GM12891 (cell line): ENCODE data around the gene NPVF.

ENCODE experiments used
- POLR2A ChIP-seq: IDR thresholded peaks from 2 replicates; pipeline ENCODE4 v1.6.1; 2011; ENCODE audit warnings: low read depth, low read length, control low read depth
- POLR2AphosphoS5 ChIP-seq: IDR thresholded peaks from 2 replicates; pipeline ENCODE4 v1.6.1; 2011; ENCODE audit warnings: low read depth, low read length, control low read depth
- TAF1 ChIP-seq: IDR thresholded peaks from 2 replicates; pipeline ENCODE4 v1.6.1; 2011; ENCODE audit warnings: low read depth, low read length, control low read depth

DNA sequence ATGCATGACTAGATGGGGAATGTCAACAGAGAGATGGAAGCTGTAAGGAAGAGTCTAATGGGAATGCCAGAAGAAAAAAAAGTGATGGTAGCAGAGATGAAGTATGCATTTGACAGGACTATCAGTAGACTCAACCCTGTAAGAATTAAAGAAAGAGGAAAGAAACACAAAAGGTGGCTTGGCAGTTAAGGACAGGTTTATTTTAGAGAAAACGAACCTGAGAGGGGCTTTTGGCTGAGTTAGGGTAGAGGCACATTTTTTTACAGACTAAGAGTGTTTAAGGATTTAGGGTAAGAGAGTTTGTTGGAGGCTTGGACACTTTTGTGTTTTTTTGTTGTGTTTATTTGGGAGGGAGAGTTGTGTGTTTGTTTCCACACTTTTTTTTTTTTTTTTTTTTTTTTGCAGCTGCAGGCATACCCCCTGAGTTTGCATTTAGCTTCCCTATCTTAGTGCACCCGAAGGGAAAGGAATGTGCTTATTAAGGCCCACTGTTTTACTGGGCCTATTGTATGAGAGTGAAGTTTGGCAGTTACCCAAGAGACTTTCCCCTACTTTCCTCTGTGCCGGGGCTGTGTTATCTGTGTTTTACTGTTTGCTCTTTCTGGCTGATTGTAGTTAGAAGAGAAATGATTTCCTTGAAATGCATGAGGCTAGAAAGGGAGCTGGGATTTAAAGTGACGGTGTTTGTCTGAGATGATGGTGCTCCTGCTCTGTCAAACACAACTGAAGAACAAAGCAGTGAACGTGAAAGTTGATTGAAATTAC, 32.0 kb downstream of the NPVF start:
- TF ChIP-seq POLR2AphosphoS5: no peak
- no peak for TF ChIP-seq TAF1
- no peak for TF ChIP-seq POLR2A
